Activated T-helper 1 cell treated with Interleukin-2 at 50 U/mL for 16 hours (primary cell): Measurements from ENCODE around the gene DISP3.

Source experiments
- DNase-seq: peaks from one replicate; pipeline ENCODE4 v3.0.0-alpha.2; 2020; ENCODE audit warnings: low read depth

Gene DISP3

GRCh38 chr1:11461531-11462137 is 17.3 kb upstream of the DISP3 start:
- DNase-seq = no peak

- no peak for DNase-seq
Observed at GRCh38 chr1:11462224-11462923, 16.6 kb upstream of the DISP3 start.

- DNase-seq = no peak
Observed at GRCh38 chr1:11463177-11463576, 15.8 kb upstream of the DISP3 start.

GRCh38 chr1:11465307-11465706 is 13.6 kb upstream of the DISP3 start:
- DNase-seq = no peak

- DNase-seq = no peak
Observed at GRCh38 chr1:11466416-11466815, 12.5 kb upstream of the DISP3 start.

GRCh38 chr1:11468878-11469277 is 10.1 kb upstream of the DISP3 start:
- no peak for DNase-seq

- no peak for DNase-seq
Observed at GRCh38 chr1:11470912-11471311, 8.0 kb upstream of the DISP3 start.

GRCh38 chr1:11471473-11471872 is 7.5 kb upstream of the DISP3 start:
- DNase-seq = no peak

- no peak for DNase-seq
Observed at GRCh38 chr1:11472284-11472683, 6.7 kb upstream of the DISP3 start.

- no peak for DNase-seq
Observed at GRCh38 chr1:11472741-11473140, 6.2 kb upstream of the DISP3 start.

GRCh38 chr1:11473491-11474034 is 5.4 kb upstream of the DISP3 start:
- no peak for DNase-seq

- DNase-seq = no peak
Observed at GRCh38 chr1:11474826-11475225, 4.1 kb upstream of the DISP3 start.

GRCh38 chr1:11475748-11476147 is 3.2 kb upstream of the DISP3 start:
- DNase-seq = no peak

GRCh38 chr1:11479375-11479979 is 522 bp downstream of the DISP3 start:
- DNase-seq = no peak

GRCh38 chr1:11481019-11481418 is 2.1 kb downstream of the DISP3 start:
- DNase-seq = no peak

GRCh38 chr1:11482198-11482597 is 3.2 kb downstream of the DISP3 start:
- DNase-seq = no peak

GRCh38 chr1:11482701-11483479 is 3.9 kb downstream of the DISP3 start:
- no peak for DNase-seq

GRCh38 chr1:11483581-11484320 is 4.8 kb downstream of the DISP3 start:
- no peak for DNase-seq

- DNase-seq = no peak
Observed at GRCh38 chr1:11484321-11484655, 5.3 kb downstream of the DISP3 start.

- DNase-seq = no peak
Observed at GRCh38 chr1:11485191-11485590, 6.2 kb downstream of the DISP3 start.

GRCh38 chr1:11486231-11487009 is 7.5 kb downstream of the DISP3 start:
- no peak for DNase-seq
